K562 (cell line): ENCODE results near the gene F12. TPM values are rescaled to one million over a fixed set of nuclear protein-coding genes. Genes with fewer than 3 reads are reported as not detected.
A peak's percentile ranks its signal among the peaks of the same experiment; 100 is the strongest.

Experiments used
- SMAD1 ChIP-seq: fragments of 150-350 bp; IDR thresholded peaks from 2 replicates; pipeline ENCODE4 v1.6.1; 2014; ENCODE audit warnings: low read length, low read depth; ENCODE audit not compliant: partially characterized antibody
- TRIM25 ChIP-seq: fragments of 450-650 bp; IDR thresholded peaks from 2 replicates; pipeline ENCODE4 v1.7.0; 2016; ENCODE audit warnings: borderline replicate concordance
- ZBTB17 ChIP-seq: fragments of 450-650 bp; formaldehyde crosslinking; IDR thresholded peaks from 2 replicates; pipeline ENCODE4 v1.4.0; 2020; ENCODE audit warnings: mild to moderate bottlenecking
- ZNF592 ChIP-seq: fragments of 450-650 bp; IDR thresholded peaks from 2 replicates; pipeline ENCODE4 v1.6.1; 2017; ENCODE audit warnings: antibody characterized with exemption, mild to moderate bottlenecking
- ZNF778 ChIP-seq: fragments of 450-650 bp; formaldehyde crosslinking; IDR thresholded peaks from 2 replicates; pipeline ENCODE4 v1.4.0; 2020; ENCODE audit warnings: mild to moderate bottlenecking, moderate library complexity
- ZSCAN32 ChIP-seq: fragments of 450-650 bp; formaldehyde crosslinking; IDR thresholded peaks from 2 replicates; pipeline ENCODE4 v1.4.0; 2020; ENCODE audit warnings: mild to moderate bottlenecking, moderate library complexity
- polyA plus RNA-seq, 8 experiments: library from polyadenylated mRNA; depleted of rRNA in 4 of 8; stranded (reverse) in 5 of 8; unstranded in 3 of 8; fragments of >200 nt; fragmentation: Nextera tagmentation in 2 of 8; fragmentation: Illumina TruSeq in 1 of 8; extraction: Ambion mirVana in 2 of 8; extraction: Trizol in 1 of 8; gene quantifications; 2 replicates each; pipeline versions ENCODE4 v1.2.1 to v1.2.3, GENCODE V29; 2011 to 2014; ENCODE audit warnings: inconsistent platforms in 1 of 8, missing spikeins in 1 of 8
- total RNA-seq, 7 experiments: library from RNA; depleted of rRNA in 6 of 7; stranded (reverse); fragments of >200 nt in 6 of 7; fragmentation: Illumina TruSeq in 2 of 7; extraction: Trizol in 2 of 7; gene quantifications; 2 replicates each; pipeline versions ENCODE4 v1.2.1 to v1.2.3, GENCODE V29; 2011 to 2021; ENCODE audit warnings: low replicate concordance in 1 of 7
- TF ChIP-seq, protein P1 (sequence below), 2 experiments: fragments of 150-350 bp in 1 of 2; IDR thresholded peaks; 2 replicates each; pipeline ENCODE4 v1.6.1; 2012 to 2016; ENCODE audit warnings: low read depth in 2 of 2, low read length in 2 of 2, mild to moderate bottlenecking in 1 of 2, moderate library complexity in 1 of 2
- TF ChIP-seq, protein P2 (sequence below): sonication (generic); formaldehyde crosslinking; IDR thresholded peaks from 2 replicates; pipeline ENCODE4 v1.8.0; 2023; ENCODE audit warnings: missing genetic modification reagents, mild to moderate bottlenecking, borderline replicate concordance

The F12 gene
- total and polyA plus RNA-seq, 9 of the 15 experiments (the other 6 are each of a cell fraction or from before 2014, with no cell fraction given): 0.59 to 18.3 (median 3.6) TPM

DNA sequence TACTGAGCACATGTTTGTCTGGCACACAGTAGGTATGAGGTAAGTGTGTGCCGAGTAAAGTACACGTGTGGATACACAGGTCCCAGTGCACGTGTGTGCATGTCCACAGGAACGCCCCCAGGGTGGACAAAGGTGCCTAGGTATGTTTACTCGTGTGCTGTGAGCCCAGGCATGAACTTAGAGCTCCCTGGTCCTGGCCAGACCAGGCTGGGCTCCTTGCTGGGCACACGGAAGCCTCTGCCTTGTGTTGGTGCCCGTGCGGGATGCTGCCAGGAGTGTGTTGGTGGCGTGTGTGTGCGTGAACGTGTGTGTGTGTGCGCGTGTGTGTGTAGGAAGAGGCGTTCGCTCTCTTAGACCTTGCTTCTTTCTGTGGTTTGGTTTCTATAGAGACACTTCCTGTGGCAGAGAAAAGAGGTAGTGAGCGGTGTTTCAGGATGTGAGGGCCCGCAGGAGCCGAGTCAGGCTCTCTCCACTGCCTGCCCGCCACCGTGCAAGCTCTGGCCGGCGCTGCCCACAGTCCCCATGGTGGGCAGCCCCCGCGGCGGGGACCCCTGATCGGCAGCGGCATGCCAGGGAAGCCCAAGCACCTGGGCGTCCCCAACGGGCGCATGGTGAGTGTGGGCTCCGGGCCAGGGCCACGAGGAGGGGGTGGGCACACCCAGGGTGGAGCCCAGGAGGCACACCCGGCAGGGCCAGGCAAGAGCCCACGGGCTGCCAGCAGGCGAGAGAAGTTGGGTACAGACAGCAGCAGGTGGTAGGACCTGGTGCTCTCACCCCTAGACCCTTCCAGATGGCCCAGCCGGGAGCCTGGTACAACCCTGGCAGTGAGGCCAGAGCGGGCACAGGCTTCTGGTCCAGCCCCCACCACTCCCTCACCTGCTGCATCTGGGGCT is 51.7 kb downstream of the F12 start, which contains the start of gene RGS14 (continued):
- no peak for TF ChIP-seq ZNF778 (CRISPR knock-in tag)
- TF ChIP-seq ZSCAN32 (CRISPR knock-in tag): no peak
- TF ChIP-seq, protein P1, sequence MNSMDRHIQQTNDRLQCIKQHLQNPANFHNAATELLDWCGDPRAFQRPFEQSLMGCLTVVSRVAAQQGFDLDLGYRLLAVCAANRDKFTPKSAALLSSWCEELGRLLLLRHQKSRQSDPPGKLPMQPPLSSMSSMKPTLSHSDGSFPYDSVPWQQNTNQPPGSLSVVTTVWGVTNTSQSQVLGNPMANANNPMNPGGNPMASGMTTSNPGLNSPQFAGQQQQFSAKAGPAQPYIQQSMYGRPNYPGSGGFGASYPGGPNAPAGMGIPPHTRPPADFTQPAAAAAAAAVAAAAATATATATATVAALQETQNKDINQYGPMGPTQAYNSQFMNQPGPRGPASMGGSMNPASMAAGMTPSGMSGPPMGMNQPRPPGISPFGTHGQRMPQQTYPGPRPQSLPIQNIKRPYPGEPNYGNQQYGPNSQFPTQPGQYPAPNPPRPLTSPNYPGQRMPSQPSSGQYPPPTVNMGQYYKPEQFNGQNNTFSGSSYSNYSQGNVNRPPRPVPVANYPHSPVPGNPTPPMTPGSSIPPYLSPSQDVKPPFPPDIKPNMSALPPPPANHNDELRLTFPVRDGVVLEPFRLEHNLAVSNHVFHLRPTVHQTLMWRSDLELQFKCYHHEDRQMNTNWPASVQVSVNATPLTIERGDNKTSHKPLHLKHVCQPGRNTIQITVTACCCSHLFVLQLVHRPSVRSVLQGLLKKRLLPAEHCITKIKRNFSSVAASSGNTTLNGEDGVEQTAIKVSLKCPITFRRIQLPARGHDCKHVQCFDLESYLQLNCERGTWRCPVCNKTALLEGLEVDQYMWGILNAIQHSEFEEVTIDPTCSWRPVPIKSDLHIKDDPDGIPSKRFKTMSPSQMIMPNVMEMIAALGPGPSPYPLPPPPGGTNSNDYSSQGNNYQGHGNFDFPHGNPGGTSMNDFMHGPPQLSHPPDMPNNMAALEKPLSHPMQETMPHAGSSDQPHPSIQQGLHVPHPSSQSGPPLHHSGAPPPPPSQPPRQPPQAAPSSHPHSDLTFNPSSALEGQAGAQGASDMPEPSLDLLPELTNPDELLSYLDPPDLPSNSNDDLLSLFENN (IDR thresholded peaks at IDR 0.05; ENCODE audit: low read depth in 2 of 2, low read length in 2 of 2): no peak
- 0 out of 2 replicates have a peak, but pooled peaks have one; percentile 21 for TF ChIP-seq ZBTB17
- TF ChIP-seq, protein P2, sequence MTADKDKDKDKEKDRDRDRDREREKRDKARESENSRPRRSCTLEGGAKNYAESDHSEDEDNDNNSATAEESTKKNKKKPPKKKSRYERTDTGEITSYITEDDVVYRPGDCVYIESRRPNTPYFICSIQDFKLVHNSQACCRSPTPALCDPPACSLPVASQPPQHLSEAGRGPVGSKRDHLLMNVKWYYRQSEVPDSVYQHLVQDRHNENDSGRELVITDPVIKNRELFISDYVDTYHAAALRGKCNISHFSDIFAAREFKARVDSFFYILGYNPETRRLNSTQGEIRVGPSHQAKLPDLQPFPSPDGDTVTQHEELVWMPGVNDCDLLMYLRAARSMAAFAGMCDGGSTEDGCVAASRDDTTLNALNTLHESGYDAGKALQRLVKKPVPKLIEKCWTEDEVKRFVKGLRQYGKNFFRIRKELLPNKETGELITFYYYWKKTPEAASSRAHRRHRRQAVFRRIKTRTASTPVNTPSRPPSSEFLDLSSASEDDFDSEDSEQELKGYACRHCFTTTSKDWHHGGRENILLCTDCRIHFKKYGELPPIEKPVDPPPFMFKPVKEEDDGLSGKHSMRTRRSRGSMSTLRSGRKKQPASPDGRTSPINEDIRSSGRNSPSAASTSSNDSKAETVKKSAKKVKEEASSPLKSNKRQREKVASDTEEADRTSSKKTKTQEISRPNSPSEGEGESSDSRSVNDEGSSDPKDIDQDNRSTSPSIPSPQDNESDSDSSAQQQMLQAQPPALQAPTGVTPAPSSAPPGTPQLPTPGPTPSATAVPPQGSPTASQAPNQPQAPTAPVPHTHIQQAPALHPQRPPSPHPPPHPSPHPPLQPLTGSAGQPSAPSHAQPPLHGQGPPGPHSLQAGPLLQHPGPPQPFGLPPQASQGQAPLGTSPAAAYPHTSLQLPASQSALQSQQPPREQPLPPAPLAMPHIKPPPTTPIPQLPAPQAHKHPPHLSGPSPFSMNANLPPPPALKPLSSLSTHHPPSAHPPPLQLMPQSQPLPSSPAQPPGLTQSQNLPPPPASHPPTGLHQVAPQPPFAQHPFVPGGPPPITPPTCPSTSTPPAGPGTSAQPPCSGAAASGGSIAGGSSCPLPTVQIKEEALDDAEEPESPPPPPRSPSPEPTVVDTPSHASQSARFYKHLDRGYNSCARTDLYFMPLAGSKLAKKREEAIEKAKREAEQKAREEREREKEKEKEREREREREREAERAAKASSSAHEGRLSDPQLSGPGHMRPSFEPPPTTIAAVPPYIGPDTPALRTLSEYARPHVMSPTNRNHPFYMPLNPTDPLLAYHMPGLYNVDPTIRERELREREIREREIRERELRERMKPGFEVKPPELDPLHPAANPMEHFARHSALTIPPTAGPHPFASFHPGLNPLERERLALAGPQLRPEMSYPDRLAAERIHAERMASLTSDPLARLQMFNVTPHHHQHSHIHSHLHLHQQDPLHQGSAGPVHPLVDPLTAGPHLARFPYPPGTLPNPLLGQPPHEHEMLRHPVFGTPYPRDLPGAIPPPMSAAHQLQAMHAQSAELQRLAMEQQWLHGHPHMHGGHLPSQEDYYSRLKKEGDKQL: no peak
- no peak for TF ChIP-seq SMAD1
- TF ChIP-seq TRIM25: no peak
- no peak for TF ChIP-seq ZNF592
